ENCODE data around the gene DIP2B.

The DIP2B gene

GRCh38 chr12:50505675-50506530 is 1.1 kb downstream of the DIP2B start:
- Histone ChIP-seq H3K27ac (no peak overlapping the region), H3K36me3 (ENCODE audit: insufficient read depth, low read length) (no peaks in the 10 kb centered on the region), H3K4me3 (peak overlapping the region; percentile 95), H3K9me3 (ENCODE audit: low read depth, low read length) (no peaks in the 10 kb centered on the region), H3K9ac (ENCODE audit: insufficient read length) (peak overlapping the region; percentile 82)
- no peak for DNase-seq (ENCODE audit: low read depth, low spot score)
- TF ChIP-seq POLR2AphosphoS5 (IDR thresholded peaks at IDR 0.05; ENCODE audit: borderline replicate concordance, low read depth, low read length) (no peak), FOXP2 (optimal IDR thresholded peaks at IDR 0.05; ENCODE audit: control extremely low read depth, extremely low read length, insufficient read depth) (no peak), EZH2 (IDR thresholded peaks at IDR 0.05) (no peak)

DNA sequence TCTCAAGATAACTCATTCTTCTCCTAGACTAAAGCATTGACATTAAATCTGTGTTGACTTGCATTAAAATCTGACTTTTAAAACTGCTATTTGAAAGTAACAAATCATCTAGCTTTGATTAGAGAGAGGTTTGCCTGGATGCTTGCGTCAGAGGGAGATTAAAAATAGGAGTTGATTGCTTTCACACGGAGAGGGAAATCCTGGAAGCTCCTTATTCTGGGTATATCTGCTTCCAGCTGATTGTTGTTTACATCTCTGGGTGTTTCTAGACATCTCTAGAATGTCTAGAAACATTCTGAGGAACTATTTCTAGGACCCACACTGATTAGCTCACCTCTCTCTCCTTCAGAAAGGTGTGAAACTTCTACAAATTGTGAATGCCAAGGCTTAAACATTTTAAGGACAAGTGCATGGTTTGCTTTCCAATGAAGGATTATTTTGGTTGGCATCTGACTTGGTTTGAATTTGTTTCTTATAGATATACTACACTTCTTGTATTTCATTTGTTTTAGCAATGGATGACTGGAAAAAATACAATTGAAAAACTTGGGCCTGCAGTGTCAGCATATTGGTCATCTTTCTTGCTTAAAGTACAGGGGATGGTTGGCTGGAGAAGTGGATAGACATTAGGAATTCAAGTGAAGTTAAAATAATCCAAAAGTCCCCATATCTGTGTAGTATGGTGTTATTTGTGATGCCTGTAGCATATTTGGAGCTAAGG is 2.1 kb downstream of the DIP2B start:
- peak overlapping the region; percentile 95; the same call in 1 of the 2 replicates for H3K4me3 ChIP-seq
- DNase-seq (ENCODE audit: low read depth, low spot score) = no peak
- no peak for TF ChIP-seq EZH2 (IDR thresholded peaks at IDR 0.05)
- TF ChIP-seq FOXP2 (optimal IDR thresholded peaks at IDR 0.05; ENCODE audit: control extremely low read depth, extremely low read length, insufficient read depth) = no peak
- TF ChIP-seq POLR2AphosphoS5 (IDR thresholded peaks at IDR 0.05; ENCODE audit: borderline replicate concordance, low read depth, low read length) = no peak
- no peaks in the 10 kb centered on the region for H3K9me3 ChIP-seq (ENCODE audit: low read depth, low read length)
- H3K9ac ChIP-seq (ENCODE audit: insufficient read length) = no peak overlapping the region
- no peak overlapping the region for H3K27ac ChIP-seq
- no peaks in the 10 kb centered on the region for H3K36me3 ChIP-seq (ENCODE audit: insufficient read depth, low read length)

- Histone ChIP-seq H3K9me3 (ENCODE audit: low read depth, low read length) (no peaks in the 10 kb centered on the region), H3K36me3 (ENCODE audit: insufficient read depth, low read length) (no peaks in the 10 kb centered on the region), H3K27ac (no peak overlapping the region), H3K9ac (ENCODE audit: insufficient read length) (no peak overlapping the region), H3K4me3 (no peak overlapping the region)
- no peak for DNase-seq (ENCODE audit: low read depth, low spot score)
- TF ChIP-seq FOXP2 (optimal IDR thresholded peaks at IDR 0.05; ENCODE audit: control extremely low read depth, extremely low read length, insufficient read depth) (no peak), POLR2AphosphoS5 (IDR thresholded peaks at IDR 0.05; ENCODE audit: borderline replicate concordance, low read depth, low read length) (no peak), EZH2 (IDR thresholded peaks at IDR 0.05) (no peak)
Observed at GRCh38 chr12:50507474-50507838, 2.7 kb downstream of the DIP2B start.

DNA sequence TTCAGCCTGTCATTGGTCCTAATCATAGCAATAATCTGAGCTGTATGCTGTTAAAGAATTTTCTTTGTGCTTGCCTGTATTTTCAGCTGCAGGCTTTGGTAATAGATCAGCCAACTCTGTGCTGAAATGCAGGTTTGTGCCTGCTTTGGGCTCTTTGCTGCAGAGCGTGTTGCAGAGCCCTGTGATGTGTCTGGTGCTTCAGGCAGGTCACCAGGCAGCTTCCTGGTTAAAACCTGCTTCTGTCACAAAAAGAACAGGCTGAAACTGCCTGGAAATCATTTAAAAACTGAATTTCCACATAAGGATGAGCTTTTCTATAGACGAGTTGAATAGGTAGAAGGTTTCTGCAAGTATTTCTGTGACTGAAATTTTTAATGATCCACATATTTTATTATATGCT is 3.1 kb downstream of the DIP2B start:
- no peak for DNase-seq (ENCODE audit: low read depth, low spot score)
- Histone ChIP-seq H3K27ac (no peak overlapping the region), H3K4me3 (no peak overlapping the region), H3K9me3 (ENCODE audit: low read depth, low read length) (no peaks in the 10 kb centered on the region), H3K36me3 (ENCODE audit: insufficient read depth, low read length) (no peaks in the 10 kb centered on the region), H3K9ac (ENCODE audit: insufficient read length) (no peak overlapping the region)
- no peak for TF ChIP-seq POLR2AphosphoS5 (IDR thresholded peaks at IDR 0.05; ENCODE audit: borderline replicate concordance, low read depth, low read length)
- no peak for TF ChIP-seq EZH2 (IDR thresholded peaks at IDR 0.05)
- no peak for TF ChIP-seq FOXP2 (optimal IDR thresholded peaks at IDR 0.05; ENCODE audit: control extremely low read depth, extremely low read length, insufficient read depth)

GRCh38 chr12:50508414-50508813 is 3.6 kb downstream of the DIP2B start:
- Histone ChIP-seq H3K9me3 (ENCODE audit: low read depth, low read length) (no peaks in the 10 kb centered on the region), H3K27ac (no peak overlapping the region), H3K9ac (ENCODE audit: insufficient read length) (no peak overlapping the region), H3K36me3 (ENCODE audit: insufficient read depth, low read length) (no peaks in the 10 kb centered on the region), H3K4me3 (no peak overlapping the region)
- no peak for DNase-seq (ENCODE audit: low read depth, low spot score)
- TF ChIP-seq POLR2AphosphoS5 (IDR thresholded peaks at IDR 0.05; ENCODE audit: borderline replicate concordance, low read depth, low read length) (no peak), EZH2 (IDR thresholded peaks at IDR 0.05) (no peak), FOXP2 (optimal IDR thresholded peaks at IDR 0.05; ENCODE audit: control extremely low read depth, extremely low read length, insufficient read depth) (no peak)

DNA sequence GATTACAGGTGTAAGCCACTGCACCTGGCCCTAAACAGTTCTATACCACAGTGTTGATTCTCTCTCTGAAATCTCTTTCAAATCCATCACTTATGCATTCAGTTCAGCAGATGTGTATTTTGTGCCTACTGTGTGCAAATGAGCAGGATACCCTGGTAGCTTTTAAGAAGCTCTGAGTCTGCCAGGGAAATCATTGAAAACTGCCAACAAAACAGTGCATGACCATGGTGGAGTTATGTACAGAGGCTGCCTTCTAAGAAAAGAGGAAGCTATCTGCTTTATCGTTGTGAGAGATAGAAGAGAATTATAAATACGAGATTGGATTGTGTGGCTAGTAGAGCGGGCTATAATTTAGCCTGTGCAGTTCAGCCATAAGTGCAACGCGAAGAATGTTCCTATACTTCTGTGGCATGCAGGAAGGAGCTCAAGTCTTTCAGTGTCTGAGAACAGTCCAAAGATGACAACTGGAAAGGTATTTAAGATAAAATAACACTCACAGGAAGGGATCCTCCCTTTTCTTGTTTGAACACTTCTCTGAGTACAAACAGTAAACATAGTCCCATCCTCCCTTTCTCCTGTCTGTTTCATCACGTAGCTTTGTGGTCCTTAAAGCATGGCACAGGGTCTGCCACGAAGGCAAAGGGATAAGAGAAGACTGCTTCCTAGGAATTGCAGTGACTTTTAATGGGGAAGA is 4.3 kb downstream of the DIP2B start:
- H3K36me3 ChIP-seq (ENCODE audit: insufficient read depth, low read length) = no peaks in the 10 kb centered on the region
- H3K9ac ChIP-seq (ENCODE audit: insufficient read length) = no peak overlapping the region
- no peaks in the 10 kb centered on the region for H3K9me3 ChIP-seq (ENCODE audit: low read depth, low read length)
- H3K27ac ChIP-seq = no peak overlapping the region
- DNase-seq (ENCODE audit: low read depth, low spot score) = no peak
- TF ChIP-seq POLR2AphosphoS5 (IDR thresholded peaks at IDR 0.05; ENCODE audit: borderline replicate concordance, low read depth, low read length) (no peak), FOXP2 (optimal IDR thresholded peaks at IDR 0.05; ENCODE audit: control extremely low read depth, extremely low read length, insufficient read depth) (no peak), EZH2 (IDR thresholded peaks at IDR 0.05) (no peak)
- no peak overlapping the region for H3K4me3 ChIP-seq

GRCh38 chr12:50514526-50515276 is 9.9 kb downstream of the DIP2B start:
- H3K9ac ChIP-seq (ENCODE audit: insufficient read length) = no peak overlapping the region
- no peak for TF ChIP-seq FOXP2 (optimal IDR thresholded peaks at IDR 0.05; ENCODE audit: control extremely low read depth, extremely low read length, insufficient read depth)
- TF ChIP-seq POLR2AphosphoS5 (IDR thresholded peaks at IDR 0.05; ENCODE audit: borderline replicate concordance, low read depth, low read length) = no peak
- no peak for TF ChIP-seq EZH2 (IDR thresholded peaks at IDR 0.05)
- H3K27ac ChIP-seq = no peak overlapping the region
- DNase-seq (ENCODE audit: low read depth, low spot score) = no peak
- H3K4me3 ChIP-seq = no peak overlapping the region
- no peaks in the 10 kb centered on the region for H3K36me3 ChIP-seq (ENCODE audit: insufficient read depth, low read length)
- H3K9me3 ChIP-seq (ENCODE audit: low read depth, low read length) = no peaks in the 10 kb centered on the region
